Putamen (tissue), 1 donor: ENCODE measurements around the gene OPCML.
A peak's percentile ranks its signal among the peaks of the same experiment; 100 is the strongest.

Source experiments
- DNase-seq: peaks from one replicate; pipeline ENCODE4 v3.0.0-alpha.2; 2016; ENCODE audit warnings: low spot score

Gene OPCML

GRCh38 chr11:133133606-133134005 is 398.7 kb downstream of the OPCML start:
- no peak for DNase-seq

DNA sequence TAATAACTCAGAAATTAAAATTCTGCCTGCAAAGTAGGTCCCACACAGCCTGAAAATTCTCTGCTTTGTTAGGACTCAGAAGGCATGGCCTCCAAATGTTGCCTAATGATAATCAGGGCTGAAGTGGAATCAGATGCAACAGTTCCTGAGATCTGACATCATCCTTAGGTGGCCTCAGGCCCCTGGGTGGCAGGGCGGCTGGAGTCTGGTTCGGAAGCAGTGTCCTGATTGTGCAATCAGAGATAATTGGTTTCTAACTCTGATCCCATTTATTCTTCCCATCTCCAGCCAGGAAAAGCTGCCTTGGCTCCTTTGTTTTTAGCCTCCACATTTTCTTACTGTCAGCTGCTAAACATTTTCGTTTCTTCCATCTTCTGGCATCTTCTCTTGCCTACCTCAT is 399.3 kb downstream of the OPCML start:
- no peak for DNase-seq

DNA sequence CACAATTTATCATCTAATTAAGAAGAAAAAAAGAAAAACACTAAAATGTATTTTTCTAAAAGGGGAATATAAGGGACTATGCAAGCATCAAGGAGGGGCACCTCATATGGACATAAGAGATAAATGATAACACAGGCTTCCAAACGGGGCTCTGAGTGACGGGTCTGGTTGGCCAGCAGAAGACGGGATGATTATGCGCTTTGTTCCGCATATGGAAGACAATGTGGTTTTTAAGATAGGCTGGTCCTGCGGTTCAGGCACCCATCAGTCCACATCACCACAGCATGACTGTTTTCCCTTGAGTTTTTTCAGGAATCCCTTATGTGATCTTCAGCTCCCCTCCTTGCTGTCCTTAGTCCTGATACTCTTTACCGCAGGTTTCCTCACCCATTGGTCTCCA is 404.6 kb downstream of the OPCML start:
- DNase-seq, result no peak

GRCh38 chr11:133123796-133124195 is 408.5 kb downstream of the OPCML start:
- no peak for DNase-seq

DNA sequence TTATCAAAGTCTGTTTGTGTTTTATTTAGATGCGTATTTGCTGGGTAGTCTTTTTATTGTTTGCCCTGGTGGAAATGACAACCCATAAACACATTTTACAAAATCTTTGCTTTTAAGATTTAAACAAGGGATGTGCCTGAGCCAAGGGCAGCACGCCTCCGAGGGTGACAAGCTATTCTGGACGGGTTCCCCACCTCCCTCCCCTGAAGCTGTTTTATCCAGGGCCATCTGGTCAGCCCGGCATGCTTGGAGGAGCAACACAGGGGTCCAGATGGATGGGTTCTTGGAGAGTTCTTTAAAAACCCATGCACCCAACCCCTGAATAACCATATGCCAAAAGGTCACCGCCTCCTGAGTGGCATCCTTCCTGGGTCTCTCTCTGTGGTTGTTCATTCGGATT is 408.9 kb downstream of the OPCML start:
- no peak for DNase-seq

GRCh38 chr11:133122256-133122655 is 410.0 kb downstream of the OPCML start:
- no peak for DNase-seq

DNA sequence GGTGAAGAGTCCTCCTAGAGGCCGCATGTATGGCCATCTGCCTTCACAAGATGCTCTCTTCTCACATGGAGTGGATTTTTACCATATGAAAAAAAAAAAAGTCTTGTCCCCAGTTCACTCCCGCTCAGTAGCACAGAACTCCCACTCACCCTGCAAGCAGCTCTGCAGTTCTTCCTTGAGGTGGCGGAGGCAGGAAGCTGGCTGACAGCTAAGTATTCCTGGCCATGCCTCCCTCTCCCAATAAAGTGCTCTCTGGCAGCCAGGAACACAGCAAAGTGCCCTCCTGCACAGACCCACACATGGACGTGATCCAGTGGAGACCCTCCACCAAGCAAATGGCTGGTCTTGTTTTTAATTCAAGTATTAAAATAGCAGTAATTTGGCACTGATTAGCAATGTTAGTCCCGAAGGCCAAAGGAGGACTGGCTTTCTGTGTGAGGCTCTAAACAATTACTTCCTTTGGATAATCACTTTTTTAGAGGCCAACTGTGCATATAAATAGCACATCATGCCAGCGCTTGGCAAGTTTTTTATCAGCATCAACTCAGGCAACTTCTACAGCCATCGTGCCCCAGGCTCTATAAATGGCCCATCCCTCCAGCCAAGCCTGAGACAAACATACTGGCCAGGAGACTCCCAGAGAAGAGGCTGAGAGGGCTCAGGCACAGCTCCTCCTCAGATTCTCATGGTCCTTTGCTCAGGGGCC is 413.6 kb downstream of the OPCML start:
- DNase-seq, result peak; percentile 65

DNA sequence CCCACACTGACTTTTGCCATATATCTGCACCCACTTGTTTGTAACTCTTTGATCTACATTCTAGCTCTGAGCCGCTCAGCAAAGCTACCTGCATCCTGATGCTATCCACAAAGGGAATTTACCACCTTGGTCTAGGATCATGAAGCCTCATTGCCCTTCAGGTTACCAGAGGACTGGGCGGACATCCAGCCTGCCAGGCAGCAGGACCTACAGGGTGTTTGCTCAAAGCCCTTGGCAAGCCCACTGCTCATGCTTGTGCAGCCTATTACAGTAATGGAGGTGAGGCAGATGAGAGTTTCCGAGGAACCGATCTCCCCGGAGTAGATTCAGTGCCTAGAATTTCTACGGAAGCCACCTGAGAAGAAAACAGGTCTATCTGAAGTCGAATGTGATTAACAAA is 417.2 kb downstream of the OPCML start:
- no peak for DNase-seq

DNA sequence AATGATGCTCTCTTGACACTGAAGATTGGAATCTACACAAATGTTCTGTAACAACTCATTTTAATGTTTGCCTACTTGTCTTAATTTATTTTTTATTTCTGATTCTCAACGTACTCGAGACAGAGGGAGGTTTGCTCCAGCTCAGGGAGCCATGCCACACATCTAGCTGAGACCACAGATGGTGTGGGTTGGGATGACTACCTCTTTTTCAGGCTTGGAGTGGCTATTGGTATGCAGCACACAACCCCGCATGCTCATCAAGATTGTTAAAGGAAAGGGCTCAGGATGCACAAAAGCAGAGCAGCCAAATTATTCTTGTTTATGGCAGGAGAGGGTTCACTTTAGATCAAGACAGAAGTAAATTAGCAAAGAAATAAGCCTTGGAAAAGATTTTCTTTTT is 424.5 kb downstream of the OPCML start:
- DNase-seq, result no peak

DNA sequence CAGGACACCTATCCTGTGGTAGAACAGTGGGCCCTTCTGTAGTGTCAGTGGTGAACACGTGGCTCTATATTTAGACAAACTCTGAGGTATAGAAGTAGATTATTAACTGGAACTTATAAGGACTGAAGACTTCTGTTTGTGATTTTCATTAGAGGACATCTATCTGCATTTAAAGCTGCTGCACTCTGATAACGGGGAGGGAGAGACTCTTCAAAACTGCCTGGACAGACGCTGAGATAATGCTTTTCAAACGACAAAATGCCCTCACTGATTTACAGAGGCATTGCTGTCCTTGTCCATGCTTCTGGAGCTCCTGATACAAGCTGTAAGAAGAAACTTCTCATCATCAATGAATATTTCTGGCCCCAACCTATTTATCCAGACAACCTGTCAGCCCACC is 425.2 kb downstream of the OPCML start:
- DNase-seq, result no peak

- DNase-seq, result no peak
These were observed 425.9 kb downstream of the OPCML start for GRCh38 chr11:133106417-133106816.

DNA sequence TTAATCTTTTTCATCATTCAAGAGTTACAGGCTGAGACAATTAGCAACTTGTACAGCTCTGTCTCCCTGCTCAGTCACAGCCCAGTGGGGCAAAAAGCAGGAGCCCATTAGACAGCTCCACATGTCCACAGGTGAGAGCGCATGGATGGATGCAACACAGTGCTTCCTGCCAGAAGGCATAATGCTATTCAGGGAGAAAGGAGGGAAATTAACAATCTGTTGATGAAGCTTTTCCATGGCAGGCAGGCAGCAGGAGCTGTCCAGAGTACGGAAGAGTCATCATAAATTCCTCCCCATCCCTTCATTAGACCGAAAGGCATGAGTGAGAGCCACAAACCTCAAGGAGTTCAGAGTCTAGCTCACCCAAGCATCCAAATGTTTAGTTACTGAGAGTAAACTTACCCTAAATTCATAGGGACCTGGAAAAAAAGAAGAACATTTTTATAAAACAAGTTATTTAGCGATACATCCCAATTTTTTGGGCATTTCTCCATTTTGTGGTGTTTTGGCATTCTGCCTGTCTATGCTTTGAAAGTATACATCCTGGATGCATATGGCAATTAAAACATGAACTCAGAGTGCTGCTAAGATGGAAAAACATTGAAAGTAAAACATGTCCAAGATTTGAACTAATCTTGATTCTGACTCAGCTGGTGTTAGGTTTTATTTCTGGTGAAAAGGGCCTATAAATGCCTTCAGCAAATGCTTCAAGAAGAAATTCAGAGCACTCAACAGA is 428.1 kb downstream of the OPCML start:
- DNase-seq, result no peak

DNA sequence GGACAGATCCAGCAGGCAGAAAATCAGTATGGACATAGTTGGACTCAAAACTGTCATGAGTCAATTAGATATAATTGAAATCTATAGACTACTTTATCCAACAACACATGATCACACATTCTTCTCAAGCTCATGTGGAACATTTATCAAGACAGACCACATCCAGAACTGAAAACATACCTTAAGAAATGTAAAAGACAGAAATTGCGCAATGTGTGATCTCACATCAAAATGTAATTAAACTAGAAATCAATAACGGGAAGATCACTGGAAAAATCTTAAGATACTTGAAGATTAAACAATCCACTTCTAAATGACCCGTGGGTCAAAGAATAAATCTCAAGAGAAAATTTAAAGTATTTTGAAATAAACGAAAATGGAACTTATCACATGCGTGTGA is 435.3 kb downstream of the OPCML start:
- DNase-seq, result no peak

GRCh38 chr11:133086518-133086917 is 445.8 kb downstream of the OPCML start:
- DNase-seq, result no peak

GRCh38 chr11:133082841-133083488 is 449.3 kb downstream of the OPCML start:
- peak; percentile 57 for DNase-seq

DNA sequence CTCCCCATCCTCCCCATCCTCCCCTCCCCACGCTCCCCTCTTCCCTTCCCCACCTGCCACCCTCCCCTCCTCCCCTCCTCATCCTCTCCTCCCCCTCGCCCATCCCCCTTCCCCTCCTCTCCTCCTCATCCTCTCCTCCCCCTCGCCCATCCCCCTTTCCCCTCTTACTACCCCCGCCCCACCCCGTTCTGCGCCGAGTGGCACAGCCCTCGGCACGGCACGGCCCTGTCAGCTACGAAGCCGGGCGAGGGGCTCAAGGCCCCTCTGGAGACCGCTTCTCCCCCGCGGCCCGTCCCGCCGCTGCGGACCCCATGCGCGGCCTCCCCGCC is 449.9 kb downstream of the OPCML start:
- DNase-seq, result no peak

GRCh38 chr11:133081730-133082452 is 450.4 kb downstream of the OPCML start:
- no peak for DNase-seq

DNA sequence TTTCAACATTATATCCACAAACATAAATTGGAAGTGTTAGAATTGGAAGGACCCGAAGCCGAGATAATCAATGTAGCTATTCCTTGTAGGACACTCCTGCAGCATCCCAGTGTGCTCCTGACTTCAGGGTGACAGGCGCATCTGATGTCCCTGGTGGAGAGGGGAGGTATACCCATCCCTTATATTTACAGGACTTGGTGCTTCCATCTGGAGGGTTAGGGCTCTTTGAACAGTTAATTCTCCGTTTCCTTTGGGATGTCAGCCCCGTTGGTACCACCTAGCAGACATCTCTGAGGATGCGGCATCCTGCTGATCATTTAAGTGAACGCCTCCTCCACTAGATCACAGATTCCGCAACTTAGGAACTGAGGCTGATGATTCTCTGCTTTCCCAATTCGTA is 451.3 kb downstream of the OPCML start:
- no peak for DNase-seq

GRCh38 chr11:133078591-133079404 is 453.5 kb downstream of the OPCML start:
- peak; percentile 82 for DNase-seq

DNA sequence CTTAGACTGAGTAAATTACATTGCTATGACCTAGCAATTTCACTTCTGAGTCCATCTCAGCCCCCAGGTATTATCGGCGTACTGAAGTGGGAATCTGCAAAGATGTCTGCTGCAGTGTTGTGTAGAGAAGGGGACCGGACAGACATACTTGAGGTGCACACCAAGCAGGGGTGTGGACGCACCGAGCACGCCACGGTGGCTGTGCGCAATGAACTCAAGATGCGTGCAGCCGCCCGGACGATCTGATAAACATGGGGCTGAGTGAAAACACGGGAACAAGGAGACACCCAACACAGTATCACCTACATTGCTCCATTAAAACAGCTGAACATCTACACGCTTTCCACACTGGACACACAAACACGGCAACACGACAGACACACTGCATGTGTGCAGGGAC is 454.3 kb downstream of the OPCML start:
- no peak for DNase-seq

- no peak for DNase-seq
These were observed 456.9 kb downstream of the OPCML start for GRCh38 chr11:133075351-133075750.
